Activated T-helper 2 cell treated with anti-CD3 and anti-CD28 coated beads, Interferon-gamma antibody, Interleukin-2, Interleukin-4, amounts not matched to agents 10 μg/mL and 5 μg/mL and 100 μg/mL, durations not matched to agents 14 hours and 24 hours and 36 hours (primary cell): ENCODE measurements around the gene EPB41L4A. TPM values are rescaled to one million over a fixed set of nuclear protein-coding genes. Genes with fewer than 3 reads are reported as not detected.
"Not testable (repeated sequence)": the region's sequence is repeated elsewhere in the genome, so short reads cannot be mapped to it uniquely, and the experiment has no call there.

Experiments
- DNase-seq: peaks from one replicate; pipeline ENCODE4 v3.0.0; 2021; ENCODE audit warnings: low spot score
- H3K27ac Mint-ChIP-seq: one replicate; pipeline ENCODE4 v1.8.0; 2021; ENCODE audit warnings: mixed read lengths
- H3K27me3 Mint-ChIP-seq: one replicate; pipeline ENCODE4 v1.8.0; 2021; ENCODE audit warnings: low read depth, mixed read lengths
- H3K36me3 Mint-ChIP-seq: one replicate; pipeline ENCODE4 v1.8.0; 2021; ENCODE audit warnings: low read depth, mixed read lengths
- H3K4me1 Mint-ChIP-seq: one replicate; pipeline ENCODE4 v1.8.0; 2021; ENCODE audit warnings: low read depth, mixed read lengths
- H3K4me3 Mint-ChIP-seq: one replicate; pipeline ENCODE4 v1.8.0; 2021; ENCODE audit warnings: low read depth, mild to moderate bottlenecking, moderate library complexity, mixed read lengths
- H3K9me3 Mint-ChIP-seq: one replicate; pipeline ENCODE4 v1.8.0; 2021; ENCODE audit warnings: mixed read lengths
- intact Hi-C: fragments of 100-400 bp; cut with micrococcal nuclease; formaldehyde crosslinking; loops from one replicate; pipeline ENCODE4 v1.15.1; 2023
- total RNA-seq: library from RNA; stranded (reverse); gene quantifications from 2 replicates; pipeline ENCODE4 v1.2.3, GENCODE V29; 2022

The EPB41L4A gene
- 0.34 and 0.68 TPM in 2 replicates for total RNA-seq

DNA sequence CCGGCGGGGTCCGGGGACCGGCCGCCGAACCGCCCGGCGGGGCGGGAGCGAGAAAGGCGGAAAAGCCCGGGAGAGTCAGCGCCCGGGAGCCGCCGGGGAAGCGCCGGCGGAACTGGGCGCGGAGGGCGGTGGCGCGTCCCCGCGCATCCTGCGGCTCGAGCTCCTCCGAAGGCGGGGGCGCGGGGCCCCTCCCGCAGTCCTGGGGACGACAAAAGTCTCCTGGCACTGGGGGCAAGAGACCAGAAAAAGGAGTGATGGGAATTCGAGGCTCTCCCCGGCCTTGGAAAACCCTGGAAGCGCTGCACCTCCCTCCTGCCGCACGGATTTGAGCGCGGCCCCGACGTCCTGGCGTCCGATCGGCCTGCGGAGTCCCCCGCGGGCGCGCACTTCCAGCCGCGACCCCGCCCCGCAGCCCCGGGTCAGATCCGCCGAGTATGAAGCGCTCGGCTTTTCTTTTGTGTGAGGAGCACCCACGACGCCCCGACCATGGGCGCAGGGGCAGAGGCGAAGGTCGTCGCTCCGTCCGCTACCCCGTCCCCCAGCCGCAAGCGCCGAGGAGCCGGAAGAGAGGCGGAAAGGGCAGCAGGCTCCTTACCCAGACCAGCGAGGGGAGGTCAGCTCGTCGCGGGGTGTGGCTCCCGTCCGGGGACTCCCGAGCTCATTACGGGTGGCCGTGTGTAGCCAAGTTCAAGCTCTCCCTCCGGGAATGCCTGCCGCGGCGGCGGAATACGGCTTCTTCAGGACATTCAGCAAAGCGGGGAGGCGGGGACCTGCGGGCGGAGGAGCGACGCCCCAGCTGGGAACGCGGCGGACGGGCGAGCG lies at the start of gene EPB41L4A:
TSS of gene EPB41L4A (minus strand) at position 114 of the 822 bp plus-strand sequence. CDS start 238 bp downstream, outside the sequence.
- peak within 1 kb of the TSS; percentile 72 for H3K4me3 Mint-ChIP-seq
- no peaks in the 10 kb centered on the region for H3K36me3 Mint-ChIP-seq
- H3K4me1 Mint-ChIP-seq = peaks cover 11% of the 10 kb centered on the region
- H3K27ac Mint-ChIP-seq = no peak within 1 kb of the TSS
- H3K9me3 Mint-ChIP-seq = no peaks in the 10 kb centered on the region
- DNase-seq = peak; percentile 10
- H3K27me3 Mint-ChIP-seq = peaks cover 57% of the 10 kb centered on the region
- intact Hi-C loops = loop anchor here (5.0 to 10.0 kb wide), 2 partner anchors 257 to 1675 kb away; no protein-coding TSS in a partner anchor

DNA sequence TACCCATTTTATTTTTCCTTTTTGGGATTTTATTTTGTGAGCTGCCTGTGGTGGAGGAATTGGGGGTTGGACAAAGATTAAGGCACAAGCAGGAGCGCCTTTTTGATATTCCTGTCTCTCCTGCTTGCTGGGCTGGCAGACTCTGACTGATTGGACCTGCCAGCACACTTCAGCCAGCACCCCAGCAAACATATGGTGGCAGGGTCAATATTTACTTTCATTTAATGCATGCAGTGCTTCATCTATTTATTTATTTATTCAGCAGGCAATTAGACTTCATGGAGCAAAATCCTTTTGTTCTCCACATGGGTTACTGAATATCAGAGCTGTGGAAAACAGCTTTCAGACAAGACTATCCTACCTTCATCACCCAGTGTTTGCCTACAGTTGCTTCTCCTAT lies 48.4 kb upstream of the EPB41L4A start:
- Mint-ChIP-seq H3K36me3 (no peaks in the 10 kb centered on the region), H3K4me1 (no peaks in the 10 kb centered on the region)
- intact Hi-C loops = no loop called here

DNA sequence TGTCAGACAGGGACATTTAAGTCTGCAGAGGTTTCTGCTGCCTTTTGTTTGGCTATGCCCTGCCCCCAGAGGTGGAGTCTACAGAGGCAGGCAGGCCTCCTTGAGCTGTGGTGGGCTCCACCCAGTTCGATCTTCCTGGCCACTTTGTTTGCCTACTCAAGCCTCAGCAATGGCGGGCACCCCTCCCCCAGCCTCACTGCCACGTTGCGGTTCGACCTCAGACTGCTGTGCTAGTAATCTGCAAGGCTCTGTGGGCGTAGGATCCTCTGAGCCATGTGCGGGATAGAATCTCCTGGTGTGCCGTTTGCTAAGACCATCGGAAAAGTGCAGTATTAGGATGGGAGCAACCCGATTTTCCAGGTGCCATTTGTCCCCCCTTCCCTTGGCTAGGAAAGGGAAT lies 47.2 kb upstream of the EPB41L4A start:
- H3K27me3 Mint-ChIP-seq, H3K27ac Mint-ChIP-seq, H3K4me1 Mint-ChIP-seq, H3K4me3 Mint-ChIP-seq, intact Hi-C loops, H3K36me3 Mint-ChIP-seq, DNase-seq, H3K9me3 Mint-ChIP-seq: not testable (repeated sequence)

More for the DNA sequence above, 48.4 kb upstream of the EPB41L4A start:
- no peak for DNase-seq
- H3K27me3 Mint-ChIP-seq = peaks cover 5% of the 10 kb centered on the region
- H3K4me3 Mint-ChIP-seq = no peak overlapping the region
- no peak overlapping the region for H3K27ac Mint-ChIP-seq
- H3K9me3 Mint-ChIP-seq = no peaks in the 10 kb centered on the region

GRCh38 chr5:112447187-112447760 lies 28.2 kb upstream of the EPB41L4A start:
- H3K27ac Mint-ChIP-seq, H3K9me3 Mint-ChIP-seq, DNase-seq, H3K27me3 Mint-ChIP-seq, H3K36me3 Mint-ChIP-seq, intact Hi-C loops, H3K4me1 Mint-ChIP-seq, H3K4me3 Mint-ChIP-seq: not testable (repeated sequence)

DNA sequence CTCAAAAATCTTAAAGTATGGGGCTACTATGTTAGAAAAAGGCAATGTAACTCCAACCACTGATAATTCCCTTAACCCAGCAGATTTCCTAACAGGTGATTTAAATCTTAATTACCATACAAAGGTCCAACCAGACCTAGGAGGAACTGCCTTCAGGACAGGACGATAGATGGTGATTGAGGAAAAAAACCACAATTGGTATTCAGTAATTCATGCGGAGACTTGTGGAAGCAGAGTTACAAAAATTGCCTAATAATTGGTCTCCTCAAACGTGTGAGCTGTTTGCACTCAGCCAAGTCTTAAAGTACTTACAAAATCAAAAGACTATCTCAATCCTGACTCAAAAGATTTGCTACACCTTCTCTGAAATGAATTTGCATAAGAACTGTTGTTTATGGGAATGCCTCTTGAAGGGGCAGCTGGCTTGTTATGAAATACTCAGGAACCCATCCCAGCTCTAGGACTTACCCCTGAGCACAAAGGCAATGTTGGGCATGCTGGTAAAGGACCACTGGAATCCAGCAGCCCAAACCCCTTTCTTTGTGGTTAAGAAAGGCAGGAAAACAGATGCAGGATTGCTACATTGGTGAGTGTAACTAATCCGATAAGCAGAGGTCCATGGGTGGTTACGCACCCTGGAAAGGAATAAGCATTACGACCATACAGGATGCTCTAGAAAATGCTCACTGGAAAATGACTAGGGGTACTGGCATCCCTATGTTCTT lies 26.7 kb upstream of the EPB41L4A start:
- Mint-ChIP-seq H3K27me3 (no peaks in the 10 kb centered on the region), H3K27ac (no peak overlapping the region), H3K4me1 (no peaks in the 10 kb centered on the region), H3K36me3 (no peaks in the 10 kb centered on the region), H3K9me3 (no peaks in the 10 kb centered on the region), H3K4me3 (no peak overlapping the region)
- intact Hi-C loops = no loop called here
- DNase-seq = no peak

DNA sequence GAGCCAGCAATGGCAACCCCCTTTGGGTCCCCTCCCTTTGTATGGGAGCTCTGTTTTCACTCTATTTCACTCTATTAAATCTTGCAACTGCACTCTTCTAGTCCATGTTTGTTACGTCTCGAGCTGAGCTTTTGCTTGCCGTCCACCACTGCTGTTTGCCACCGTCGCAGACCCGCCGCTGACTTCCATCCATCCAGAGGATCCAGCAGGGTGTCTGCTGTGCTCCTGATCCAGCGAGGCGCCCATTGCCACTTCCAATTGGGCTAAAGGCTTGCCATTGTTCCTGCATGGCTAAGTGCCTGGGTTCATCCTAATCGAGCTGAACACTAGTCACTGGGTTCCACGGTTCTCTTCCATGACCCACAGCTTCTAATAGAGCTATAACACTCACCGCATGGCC lies 24.9 kb upstream of the EPB41L4A start:
- H3K27ac Mint-ChIP-seq, H3K4me3 Mint-ChIP-seq, DNase-seq, H3K9me3 Mint-ChIP-seq, intact Hi-C loops, H3K36me3 Mint-ChIP-seq, H3K4me1 Mint-ChIP-seq, H3K27me3 Mint-ChIP-seq: not testable (repeated sequence)

- Mint-ChIP-seq H3K9me3 (peaks cover 5% of the 10 kb centered on the region), H3K4me1 (no peaks in the 10 kb centered on the region), H3K4me3 (no peak overlapping the region), H3K27me3 (peaks cover 2% of the 10 kb centered on the region), H3K36me3 (no peaks in the 10 kb centered on the region), H3K27ac (no peak overlapping the region)
- intact Hi-C loops = no loop called here
- DNase-seq = no peak
Measured at GRCh38 chr5:112440031-112440430, 21.0 kb upstream of the EPB41L4A start.

DNA sequence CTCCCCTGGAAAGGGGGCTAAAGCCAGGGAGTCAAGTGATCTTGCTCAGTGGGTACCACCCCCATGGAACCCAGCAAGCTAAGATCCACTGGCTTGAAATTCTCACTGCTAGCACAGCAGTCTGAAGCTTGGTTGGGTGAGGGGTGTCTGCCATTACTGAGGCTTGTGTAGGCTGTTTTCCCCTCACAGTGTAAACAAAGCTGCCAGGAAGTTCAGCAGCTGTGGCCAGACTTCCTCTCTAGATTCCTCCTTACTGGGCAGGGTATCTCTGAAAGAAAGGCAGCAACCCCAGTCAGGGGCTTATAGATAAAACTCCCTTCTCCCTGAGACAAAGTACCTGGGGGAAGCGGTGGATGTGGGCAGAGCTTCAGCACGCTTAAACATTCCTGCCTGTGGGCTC lies 17.1 kb upstream of the EPB41L4A start:
- no peak overlapping the region for H3K4me3 Mint-ChIP-seq

GRCh38 chr5:112434641-112435040 lies 15.6 kb upstream of the EPB41L4A start:
- Mint-ChIP-seq H3K36me3 (no peaks in the 10 kb centered on the region), H3K27me3 (peaks cover 2% of the 10 kb centered on the region), H3K4me1 (no peaks in the 10 kb centered on the region), H3K4me3 (no peak overlapping the region), H3K27ac (no peak overlapping the region), H3K9me3 (no peaks in the 10 kb centered on the region)
- DNase-seq = no peak
- intact Hi-C loops = no loop called here

More for the DNA sequence above, 17.1 kb upstream of the EPB41L4A start:
- H3K27me3 Mint-ChIP-seq = peaks cover 2% of the 10 kb centered on the region
- no peak for DNase-seq
- intact Hi-C loops = no loop called here
- H3K9me3 Mint-ChIP-seq = peaks cover 5% of the 10 kb centered on the region
- no peaks in the 10 kb centered on the region for H3K4me1 Mint-ChIP-seq
- no peak overlapping the region for H3K27ac Mint-ChIP-seq
- H3K36me3 Mint-ChIP-seq = no peaks in the 10 kb centered on the region

- H3K27me3 Mint-ChIP-seq = peaks cover 20% of the 10 kb centered on the region
- DNase-seq, H3K27ac Mint-ChIP-seq, H3K36me3 Mint-ChIP-seq, H3K9me3 Mint-ChIP-seq, H3K4me3 Mint-ChIP-seq, H3K4me1 Mint-ChIP-seq, intact Hi-C loops: not testable (repeated sequence)
Measured at GRCh38 chr5:112426202-112426601, 7.1 kb upstream of the EPB41L4A start.

GRCh38 chr5:112419986-112420864 lies 1.1 kb upstream of the EPB41L4A start:
- Mint-ChIP-seq H3K36me3 (no peaks in the 10 kb centered on the region), H3K4me3 (peak overlapping the region; percentile 23), H3K27ac (no peak overlapping the region), H3K27me3 (peaks cover 52% of the 10 kb centered on the region), H3K4me1 (peaks cover 11% of the 10 kb centered on the region), H3K9me3 (no peaks in the 10 kb centered on the region)
- intact Hi-C loops = loop anchor here (1.0 to 10.0 kb wide), 3 partner anchors 245 to 1675 kb away; no protein-coding TSS in a partner anchor
- peak; percentile 22 for DNase-seq

- Mint-ChIP-seq H3K9me3 (no peaks in the 10 kb centered on the region), H3K27me3 (peaks cover 58% of the 10 kb centered on the region), H3K27ac (no peak overlapping the region), H3K36me3 (no peaks in the 10 kb centered on the region), H3K4me3 (peak overlapping the region; percentile 70), H3K4me1 (peaks cover 11% of the 10 kb centered on the region)
- DNase-seq = no peak
- intact Hi-C loops = loop anchor here (5.0 to 10.0 kb wide), 2 partner anchors 256 to 1674 kb away; no protein-coding TSS in a partner anchor
Measured at GRCh38 chr5:112418659-112419163, 366 bp downstream of the EPB41L4A start.
